ENCODE data around the gene LAMB4. TPM values are rescaled to one million over a fixed set of nuclear protein-coding genes. Genes with fewer than 3 reads are reported as not detected.

LAMB4 gene
- total and polyA plus RNA-seq, 2 of the 8 experiments (the other 6 are each of a cell fraction or from before 2014, with no cell fraction given), result not detected

DNA sequence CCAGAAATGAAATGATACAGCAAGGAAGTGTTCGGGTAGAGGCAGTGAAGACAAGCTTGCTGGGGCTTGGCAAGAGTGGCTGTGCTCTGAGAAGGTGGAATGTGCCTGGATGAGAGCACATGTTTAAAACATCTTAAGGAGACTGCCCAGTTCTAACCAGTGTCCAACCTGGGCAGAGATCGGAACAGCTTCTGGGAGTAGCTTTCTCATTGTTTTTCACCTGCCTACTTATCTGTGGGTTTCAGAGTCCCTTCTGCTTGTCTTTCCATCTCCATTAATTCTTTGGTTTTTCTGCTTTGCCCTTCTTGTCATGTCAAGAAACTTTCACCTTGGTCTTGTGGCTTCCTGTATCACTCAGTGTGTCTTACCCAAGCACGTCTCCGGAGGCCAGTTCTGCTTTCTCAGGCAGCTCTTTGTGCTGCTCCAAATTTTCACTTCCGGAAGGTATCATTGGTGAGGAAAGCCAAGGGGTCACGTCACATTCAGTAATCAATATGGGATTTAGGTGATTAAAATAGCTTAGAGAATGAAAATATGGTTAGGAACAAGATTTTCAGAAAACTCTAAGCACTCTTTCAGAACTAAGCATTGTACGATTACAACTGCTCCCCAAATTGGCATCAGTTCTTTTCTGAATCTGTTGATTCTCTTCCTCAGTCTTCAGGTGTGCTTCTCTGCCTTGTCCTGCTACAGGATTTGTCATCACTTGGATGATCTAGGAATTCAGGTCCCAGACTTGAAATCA is 5.5 kb upstream of the LAMB4 start:
- no peak for DNase-seq (ENCODE audit: low read depth in 1 of 2, low spot score in 2 of 2)
- no peaks in the 10 kb centered on the region for H4K20me1 ChIP-seq (replicated peaks in 1 of 2; ENCODE audit: control insufficient read depth in 1 of 2, insufficient read depth in 2 of 2, low read length in 2 of 2)
- ChIA-PET CTCF (ENCODE audit: partially characterized antibody) (interaction anchor here (1.3 to 9.3 kb wide), 5 partner anchors 9 to 26 kb away, joined by 3 to 64 read pairs (median 5); no protein-coding TSS in a partner anchor), POLR2A (ENCODE audit: partially characterized antibody) (interaction anchor here (0.8 kb wide), 1 partner anchor 686 kb away, joined by 3 read pairs; no protein-coding TSS in a partner anchor)
- FAIRE-seq, result no peak
- no peak overlapping the region for H4K8ac ChIP-seq (ENCODE audit: extremely low read depth, insufficient read depth, low read length)
- no peak overlapping the region for H3K18ac ChIP-seq (ENCODE audit: extremely low read depth, low read length)
- H3K27ac ChIP-seq (ENCODE audit: low read depth, low read length), result no peak overlapping the region
- H3K9me3 ChIP-seq (ENCODE audit: insufficient read depth in 2 of 2, low read depth in 1 of 2, low read length in 1 of 2), result no peaks in the 10 kb centered on the region
- no peaks in the 10 kb centered on the region for H3K23me2 ChIP-seq (ENCODE audit: low read depth, low read length)
- no peak overlapping the region for H3K4ac ChIP-seq (replicated peaks; ENCODE audit: insufficient read length, low read depth, low read length)
- no peaks in the 10 kb centered on the region for H3K36me3 ChIP-seq (ENCODE audit: control insufficient read depth in 2 of 4, insufficient read depth in 4 of 4, low read length in 3 of 4)
- no peak overlapping the region for H3K14ac ChIP-seq (ENCODE audit: insufficient read length)
- no peak overlapping the region for H3K4me3 ChIP-seq (ENCODE audit: extremely low read depth in 1 of 4, insufficient read depth in 2 of 4, low read depth in 3 of 4, low read length in 4 of 4)
- no peak overlapping the region for H3K56ac ChIP-seq (replicated peaks; ENCODE audit: insufficient read length, low read depth, low read length)
- 92% methylated on average over 7 of the region's 7 CpGs; no CpG with 5 or more reads in 1 of the 2 experiments for WGBS, 2 experiments (ENCODE audit: extremely low coverage in 1 of 2, insufficient coverage in 1 of 2, insufficient read length in 1 of 2, insufficient replicate concordance in 2 of 2, low coverage in 1 of 2, low lambda C conversion rate in 2 of 2, missing lambda C conversion rate in 1 of 2)
- no peak overlapping the region for H2BK20ac ChIP-seq (ENCODE audit: low read length)
- no peak overlapping the region for H2AFZ ChIP-seq (ENCODE audit: low read length)
- no peaks in the 10 kb centered on the region for H3K79me2 ChIP-seq (ENCODE audit: control insufficient read depth in 1 of 2, insufficient read depth in 2 of 2, low read length in 2 of 2)
- no peak overlapping the region for H3K4me2 ChIP-seq (ENCODE audit: insufficient read depth in 1 of 2, low read depth in 2 of 2, low read length in 2 of 2)
- no peak overlapping the region for H2BK5ac ChIP-seq (ENCODE audit: low read depth, low read length)
- H3K4me1 ChIP-seq (replicated peaks in 1 of 4; ENCODE audit: control insufficient read depth in 3 of 4, insufficient read depth in 4 of 4, low read length in 3 of 4), result peaks cover 0 to 6% (median 1%) of the 10 kb centered on the region in 4 experiments; a peak in 1 of 7 replicates
- H3K27me3 ChIP-seq (replicated peaks in 1 of 4; ENCODE audit: control insufficient read depth in 3 of 4, extremely low read depth in 1 of 4, insufficient read depth in 3 of 4, low read length in 3 of 4), result no peaks in the 10 kb centered on the region
- no peak overlapping the region for H2AK5ac ChIP-seq (ENCODE audit: low read depth, low read length)
- no peak overlapping the region for H2BK120ac ChIP-seq (replicated peaks; ENCODE audit: low read depth, low read length)
- H3K9ac ChIP-seq (replicated peaks in 1 of 4; ENCODE audit: extremely low read depth in 1 of 4, low read depth in 3 of 4, low read length in 3 of 4), result no peak overlapping the region
- no peak overlapping the region for H2BK15ac ChIP-seq (ENCODE audit: low read length)
- H2BK12ac ChIP-seq (ENCODE audit: low read depth, low read length), result no peak overlapping the region
- no peak overlapping the region for H4K5ac ChIP-seq (ENCODE audit: insufficient read length, low read depth, low read length)
- no peaks in the 10 kb centered on the region for H3K79me1 ChIP-seq (ENCODE audit: low read depth, low read length)
- no peak overlapping the region for H4K91ac ChIP-seq (replicated peaks; ENCODE audit: insufficient read length, low read length)
- H3K23ac ChIP-seq (ENCODE audit: insufficient read length), result no peak overlapping the region
- TF ChIP-seq SIN3A (conservative IDR thresholded peaks at IDR 0.05 in 1 of 2, IDR thresholded peaks at IDR 0.05 in 1 of 2; ENCODE audit: low read depth in 1 of 2, low read length in 2 of 2) (no peak), NANOG (IDR thresholded peaks at IDR 0.05; ENCODE audit: insufficient read depth, low read depth, low read length, poor library complexity, severe bottlenecking) (no peak), EGR1 (IDR thresholded peaks at IDR 0.05; ENCODE audit: borderline replicate concordance, low read depth, low read length) (no peak), ASH2L (IDR thresholded peaks at IDR 0.05; ENCODE audit: low read length) (no peak), TEAD4 (IDR thresholded peaks at IDR 0.05; ENCODE audit: low read depth, low read length) (no peak), TBP (IDR thresholded peaks at IDR 0.05; ENCODE audit: low read depth, low read length) (no peak), PHF8 (conservative IDR thresholded peaks at IDR 0.05; ENCODE audit: low read depth, low read length) (no peak), TAF1 (IDR thresholded peaks at IDR 0.05; ENCODE audit: low read depth, low read length) (no peak), NRF1 (IDR thresholded peaks at IDR 0.05; ENCODE audit: low read depth, low read length) (no peak), SP4 (IDR thresholded peaks at IDR 0.05; ENCODE audit: low read length) (no peak), SIX5 (IDR thresholded peaks at IDR 0.05; ENCODE audit: low read depth, low read length) (no peak)
- TF ChIP-seq, protein P1, sequence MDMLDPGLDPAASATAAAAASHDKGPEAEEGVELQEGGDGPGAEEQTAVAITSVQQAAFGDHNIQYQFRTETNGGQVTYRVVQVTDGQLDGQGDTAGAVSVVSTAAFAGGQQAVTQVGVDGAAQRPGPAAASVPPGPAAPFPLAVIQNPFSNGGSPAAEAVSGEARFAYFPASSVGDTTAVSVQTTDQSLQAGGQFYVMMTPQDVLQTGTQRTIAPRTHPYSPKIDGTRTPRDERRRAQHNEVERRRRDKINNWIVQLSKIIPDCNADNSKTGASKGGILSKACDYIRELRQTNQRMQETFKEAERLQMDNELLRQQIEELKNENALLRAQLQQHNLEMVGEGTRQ (IDR thresholded peaks at IDR 0.05; ENCODE audit: low read length), result no peak

Data from H1 (cell line).